GM19463 (cell line): Measurements from ENCODE around the gene WNT11.

Experiments used
- ATAC-seq: cut with Tn5 transposase; IDR thresholded peaks from one replicate; pipeline ENCODE4 v1.9.1; 2021; ENCODE audit warnings: mild to moderate bottlenecking, moderate library complexity; ENCODE audit not compliant: unreplicated experiment

WNT11 gene

DNA sequence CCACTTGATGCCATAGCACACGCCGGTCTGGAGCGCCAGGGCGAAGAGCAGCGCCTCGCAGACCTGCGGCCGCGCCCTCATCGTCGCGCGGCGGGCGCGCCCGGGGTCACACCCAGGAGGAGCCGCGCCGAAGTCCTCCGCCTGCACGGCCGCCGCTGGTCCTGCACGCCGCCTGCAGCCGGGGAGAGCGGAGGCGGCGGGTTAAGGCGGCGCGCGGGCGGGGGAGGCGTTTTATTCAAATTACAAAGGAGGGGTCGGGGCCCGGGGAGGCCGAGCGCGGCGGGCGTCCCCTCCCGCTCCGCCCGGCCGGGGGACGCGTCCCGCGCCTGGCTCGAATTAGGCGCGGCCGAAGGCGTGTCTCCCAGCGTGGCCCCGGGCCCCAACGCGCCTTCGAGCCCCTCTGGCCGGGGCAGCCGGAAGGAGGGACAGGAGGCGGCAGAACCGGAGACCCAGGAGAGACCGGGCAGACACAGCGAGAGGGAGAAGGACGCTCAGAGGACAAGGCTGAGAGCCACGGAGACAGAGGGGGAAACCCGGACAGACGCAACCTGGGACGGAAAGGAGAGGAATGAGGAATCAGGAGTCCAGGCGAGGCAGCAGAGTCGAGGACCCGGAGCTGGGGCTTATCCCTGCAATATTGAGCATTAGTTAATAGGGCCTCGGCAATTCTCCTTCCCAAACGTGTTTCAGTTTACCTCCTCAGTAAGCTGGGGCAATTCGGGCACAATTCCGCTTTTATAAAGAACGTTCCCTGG lies at the start of gene WNT11:
TSS of gene WNT11 (minus strand) at position 176 of the 755 bp plus-strand sequence. CDS start at position 81, 95 bp downstream.
- peak; percentile 38 for ATAC-seq

DNA sequence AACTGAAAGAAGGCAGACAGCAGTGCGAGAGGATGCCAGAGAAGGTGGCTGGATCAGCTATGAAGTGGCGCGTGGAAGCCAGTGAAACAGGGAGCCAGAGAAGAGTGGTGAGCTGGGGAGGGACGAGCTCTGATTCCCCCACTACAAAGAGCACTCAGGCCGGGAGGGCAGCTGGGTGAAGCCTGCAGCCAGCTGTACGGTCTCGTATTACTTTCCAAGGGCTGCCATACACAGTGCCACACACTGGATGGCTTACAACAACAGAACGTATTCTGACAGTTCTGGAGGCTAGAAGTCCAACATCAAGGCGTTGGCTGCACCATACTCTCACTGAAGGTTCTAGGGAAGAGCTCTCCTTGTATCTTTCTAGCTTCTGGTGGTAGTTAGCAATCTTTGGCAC lies 47.1 kb upstream of the WNT11 start:
- ATAC-seq = no peak

DNA sequence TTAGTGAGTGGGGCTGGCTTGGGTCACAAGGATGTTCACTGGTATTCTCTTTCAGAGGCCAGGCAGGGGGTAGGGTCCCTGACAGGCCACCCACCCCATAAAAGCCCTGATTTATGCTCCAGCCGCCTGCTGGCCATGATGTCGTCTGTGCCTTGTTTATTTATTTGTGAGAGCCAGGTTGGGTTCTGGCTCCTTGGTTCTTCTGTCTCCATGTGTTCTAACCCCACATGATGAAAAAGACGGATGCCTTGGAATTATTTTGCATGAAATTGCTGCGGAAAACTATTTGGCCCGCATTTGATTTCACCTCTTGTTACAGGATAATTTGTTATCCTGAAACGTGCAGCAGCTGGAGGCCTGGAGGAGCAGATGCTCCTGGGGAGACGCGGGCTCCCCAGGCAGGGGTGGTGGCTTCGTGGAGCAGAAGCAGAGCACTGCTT lies 46.3 kb upstream of the WNT11 start:
- ATAC-seq = no peak

DNA sequence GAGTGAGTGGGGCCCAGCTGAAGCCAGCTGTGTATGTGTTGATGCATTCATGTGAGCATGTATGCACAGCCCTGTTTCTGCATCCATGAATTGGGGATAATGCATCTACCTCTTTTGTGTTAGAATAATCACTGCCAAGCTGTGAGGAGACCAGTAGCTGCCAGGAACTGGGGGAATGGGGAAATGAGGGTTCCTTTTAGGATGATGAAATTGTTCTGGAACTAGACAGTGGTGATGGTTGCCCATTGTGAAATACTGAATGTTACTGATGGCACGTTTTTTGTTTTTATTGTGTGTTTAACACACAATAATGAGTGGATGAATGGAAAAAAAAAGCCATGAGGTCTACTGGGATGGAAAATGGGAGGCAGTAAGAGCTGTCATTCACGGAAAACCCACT lies 45.3 kb upstream of the WNT11 start:
- no peak for ATAC-seq

DNA sequence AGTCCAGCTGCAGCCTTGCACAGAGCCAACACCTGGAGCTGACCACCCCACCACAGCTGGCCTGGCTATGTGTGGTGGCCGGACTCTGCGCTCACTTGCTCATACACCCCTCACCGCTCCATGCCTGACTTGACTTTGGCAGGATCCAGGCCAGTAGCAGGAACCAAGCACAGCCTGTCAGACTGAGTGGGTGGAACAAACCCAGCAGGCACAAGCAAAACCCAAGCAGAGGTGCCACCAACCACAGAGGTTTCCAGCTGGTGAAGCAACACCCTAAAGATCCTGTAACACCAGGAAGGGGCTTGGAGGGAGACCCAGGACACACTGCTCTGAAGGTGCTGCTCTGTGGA lies 44.9 kb upstream of the WNT11 start:
- no peak for ATAC-seq

DNA sequence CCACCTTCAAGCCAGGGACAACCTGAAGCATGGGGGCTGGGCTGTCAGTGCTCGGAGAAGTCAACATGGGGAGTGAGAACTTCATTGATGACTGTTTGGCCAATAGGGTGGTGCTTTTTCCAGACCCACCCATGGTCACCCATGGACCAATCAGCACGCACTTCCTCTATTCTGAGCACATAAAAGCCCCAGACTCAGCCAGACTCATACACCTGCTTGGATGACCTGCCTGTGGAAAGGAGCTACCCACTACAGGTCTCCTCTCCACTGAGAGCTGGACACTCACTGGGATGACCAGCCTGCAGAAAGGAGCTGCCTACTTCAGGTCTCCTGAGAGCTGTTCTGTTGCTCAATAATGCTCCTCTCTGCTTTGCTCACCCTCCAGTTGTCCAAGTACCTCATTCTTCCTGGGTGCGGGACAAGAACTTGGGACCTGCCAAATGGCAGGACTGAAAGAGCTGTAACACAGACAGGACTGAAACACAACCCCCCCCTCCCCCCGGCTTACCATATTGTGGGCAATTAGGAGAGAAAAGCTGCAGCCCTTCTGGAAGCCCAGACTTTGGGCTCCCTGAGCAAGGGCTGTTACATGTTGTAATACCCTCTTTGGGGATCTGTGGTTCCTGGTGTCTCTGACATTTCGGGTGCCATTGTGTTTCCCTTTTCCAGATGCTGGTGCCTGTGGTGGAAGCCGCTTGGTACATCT lies 44.4 kb upstream of the WNT11 start:
- ATAC-seq = no peak

DNA sequence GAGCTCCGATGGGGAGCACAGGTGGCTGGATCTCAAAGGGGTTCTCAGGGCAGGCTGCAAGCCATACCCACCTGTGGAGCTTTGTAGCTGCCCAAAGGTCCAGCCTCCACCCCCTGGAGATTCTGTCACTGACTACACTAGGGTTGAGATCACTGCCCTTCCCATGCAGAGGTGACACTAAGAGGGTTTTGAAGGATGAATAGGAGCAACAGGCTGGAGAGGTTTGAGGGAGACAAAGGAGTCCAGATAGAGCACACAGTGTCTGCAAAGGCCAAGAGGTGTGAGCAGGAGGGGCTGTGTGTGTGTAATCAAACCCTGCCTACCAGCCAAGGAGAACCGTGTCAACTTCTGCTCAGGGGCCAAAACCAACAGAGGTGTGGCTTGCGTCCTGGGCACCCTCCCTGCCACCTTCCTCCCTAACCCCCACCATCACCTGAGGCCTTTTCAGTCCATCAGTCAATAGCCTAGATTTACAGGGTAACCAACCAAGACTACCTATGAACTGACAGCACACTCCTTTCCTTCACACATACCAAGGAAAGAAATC lies 43.0 kb upstream of the WNT11 start:
- no peak for ATAC-seq

DNA sequence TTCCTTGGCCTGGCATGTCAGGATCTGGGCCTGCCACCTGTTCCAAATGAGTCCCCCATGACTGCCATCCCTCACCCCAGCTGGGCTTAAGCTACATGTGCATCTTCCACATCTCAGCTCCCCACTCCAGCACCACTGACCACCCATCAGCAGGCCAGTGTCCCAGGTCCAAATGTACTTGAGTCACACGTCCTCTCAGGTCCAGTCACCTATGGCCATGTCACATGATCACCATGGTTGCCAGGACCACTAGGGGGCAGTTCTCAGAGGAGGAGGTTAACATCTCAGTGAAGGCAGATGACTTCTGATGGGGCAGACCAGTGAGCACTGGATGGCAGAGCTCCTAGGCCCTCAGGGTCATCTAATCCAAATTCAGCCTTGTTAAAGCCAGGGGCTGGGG lies 41.9 kb upstream of the WNT11 start:
- no peak for ATAC-seq

DNA sequence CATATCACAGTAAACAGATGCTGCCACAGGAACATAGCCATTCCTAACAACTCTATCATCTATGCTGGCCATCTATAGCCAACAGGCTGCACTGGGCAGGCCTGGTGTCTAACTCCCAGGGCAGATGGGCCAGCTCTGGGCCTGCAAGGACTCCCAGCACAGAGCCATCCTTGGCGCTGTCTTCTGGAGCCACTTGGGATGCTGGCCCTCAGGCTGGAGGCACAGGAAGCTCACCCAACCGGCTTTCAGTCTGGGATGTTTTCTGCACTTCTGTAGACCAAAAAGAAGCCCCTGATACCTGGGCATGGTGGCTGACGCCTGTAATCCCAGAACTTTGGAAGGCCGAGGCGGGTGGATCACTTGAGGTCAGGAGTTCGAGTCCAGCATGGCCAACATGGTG lies 40.8 kb upstream of the WNT11 start:
- no peak for ATAC-seq

DNA sequence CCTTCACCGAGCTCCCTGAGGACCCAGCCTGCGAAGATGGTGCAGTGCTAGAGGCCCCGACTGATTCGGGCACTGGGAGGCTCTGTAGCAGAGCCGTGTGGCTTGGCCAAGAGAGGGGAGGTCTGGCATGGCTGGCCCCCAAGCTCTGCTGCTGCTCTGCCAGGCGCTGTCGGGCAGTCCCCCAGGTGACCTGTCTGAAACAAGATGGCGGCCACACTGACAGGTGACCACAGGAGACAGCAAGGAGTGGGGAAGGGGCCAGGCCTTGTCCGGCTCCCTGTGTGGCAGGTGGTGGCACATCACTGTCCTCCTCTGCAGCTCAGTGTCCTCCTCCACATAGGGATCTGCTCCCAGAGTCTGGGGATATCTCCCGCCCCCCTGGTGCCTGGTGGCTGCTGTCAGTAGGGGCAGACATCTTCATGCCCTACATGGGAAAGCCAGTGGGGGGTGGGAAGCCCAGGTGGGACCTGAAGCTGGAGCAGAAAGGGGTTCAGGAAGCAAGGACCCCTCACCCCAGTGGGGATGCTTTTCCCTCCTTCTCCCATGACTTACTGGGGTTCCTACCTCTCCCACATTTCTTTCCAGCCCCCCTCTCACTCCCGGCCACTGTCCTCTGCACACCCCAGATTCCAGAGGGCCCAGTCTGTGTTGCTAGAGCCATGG lies 40.1 kb upstream of the WNT11 start:
- ATAC-seq = no peak

DNA sequence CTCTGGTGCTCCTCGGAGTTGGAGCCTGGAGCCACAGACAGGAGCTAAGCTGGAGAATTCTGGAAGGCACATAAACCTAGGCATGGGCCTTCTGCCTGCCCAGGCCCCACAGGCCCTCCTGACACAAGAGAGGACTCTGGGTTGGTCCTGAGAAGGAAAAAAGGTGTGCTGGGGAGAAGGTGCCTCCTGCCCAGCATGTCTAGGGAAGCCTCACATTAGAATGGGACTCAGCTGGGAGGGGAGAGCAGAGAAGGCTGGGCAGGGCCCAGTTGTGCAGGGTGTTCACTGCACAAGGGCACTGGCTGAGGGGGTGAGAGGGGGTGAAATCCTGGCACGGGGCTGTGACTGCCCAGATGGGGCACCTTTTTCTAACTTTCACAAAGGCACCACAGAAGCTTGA lies 39.4 kb upstream of the WNT11 start:
- ATAC-seq = no peak

DNA sequence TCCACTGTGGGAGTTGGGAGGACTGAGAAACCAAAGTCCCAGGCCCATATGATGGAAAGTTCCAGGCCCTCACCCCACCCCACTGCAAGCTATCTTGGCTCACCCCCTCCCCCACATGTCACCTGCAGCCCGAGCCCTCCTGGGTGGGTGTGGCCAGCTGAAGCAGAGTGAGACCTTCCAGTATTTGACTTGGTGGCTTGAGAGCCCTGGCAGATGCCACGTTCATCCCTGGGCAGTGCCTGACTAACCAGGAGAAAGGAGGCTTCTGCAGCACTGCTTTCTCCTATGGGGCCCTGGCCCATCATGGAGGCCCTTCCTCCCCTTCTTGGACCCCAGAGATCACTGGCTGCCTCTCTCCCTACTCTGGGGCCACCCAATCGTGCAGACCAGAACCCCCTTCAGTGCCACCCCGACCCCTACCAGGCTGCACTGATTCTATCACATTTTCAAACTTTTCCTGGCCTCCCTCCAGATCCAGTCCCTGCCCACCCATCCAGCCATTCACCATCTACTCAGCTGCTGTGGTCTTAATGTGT lies 38.1 kb upstream of the WNT11 start:
- no peak for ATAC-seq

DNA sequence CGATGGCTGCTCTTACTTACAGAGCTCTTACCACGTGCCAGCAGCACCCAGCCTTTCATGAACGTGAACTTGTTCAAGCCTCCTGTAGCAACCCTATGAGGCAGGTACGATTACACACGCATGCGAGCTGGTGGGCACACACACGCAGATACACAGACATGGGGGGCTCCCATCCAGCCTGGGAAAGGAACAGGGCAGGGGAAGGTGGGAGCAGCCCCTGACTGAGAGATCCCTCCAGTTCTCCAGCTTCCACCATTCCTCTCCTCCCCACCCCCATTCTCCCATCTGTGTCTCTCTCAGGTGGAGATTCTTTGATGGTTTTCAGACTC lies 37.6 kb upstream of the WNT11 start:
- ATAC-seq = no peak

DNA sequence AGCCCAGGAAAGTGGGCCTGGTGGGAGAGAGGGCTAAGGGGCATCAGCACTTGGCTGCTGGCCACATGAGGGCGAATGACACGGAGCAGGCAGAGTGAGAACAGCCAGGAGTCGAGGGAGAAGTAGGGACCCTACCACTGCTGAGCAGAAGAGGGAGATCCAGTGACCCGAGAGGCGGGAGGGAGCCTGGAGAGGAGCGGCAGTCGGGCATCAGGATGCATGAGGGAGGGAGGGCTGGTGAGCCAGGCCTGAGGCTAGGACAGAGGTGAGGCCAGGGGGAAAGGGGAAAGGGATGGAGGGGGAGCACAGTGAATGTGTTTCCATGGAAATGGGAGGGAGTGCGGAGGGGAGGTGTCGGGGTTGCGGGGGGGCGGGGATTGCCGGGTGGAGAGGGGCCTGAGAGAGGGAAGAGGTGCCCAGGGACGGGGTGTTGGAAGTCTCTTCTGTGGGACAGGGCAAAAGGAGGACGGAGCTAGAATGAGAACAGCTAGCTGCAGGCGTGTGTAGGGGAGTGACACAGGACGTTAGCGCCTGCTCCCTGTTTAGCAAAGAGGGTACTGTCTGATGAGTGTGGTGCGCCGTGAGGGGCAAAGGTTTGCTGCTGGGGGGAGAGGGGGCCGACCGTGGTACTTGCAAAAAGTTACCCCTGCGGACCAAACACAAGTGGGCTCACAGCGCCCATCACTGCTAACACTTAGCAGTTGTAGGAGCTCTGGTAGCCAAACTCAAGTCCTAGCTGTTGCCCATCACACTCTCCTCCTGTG lies 37.1 kb upstream of the WNT11 start:
- no peak for ATAC-seq

DNA sequence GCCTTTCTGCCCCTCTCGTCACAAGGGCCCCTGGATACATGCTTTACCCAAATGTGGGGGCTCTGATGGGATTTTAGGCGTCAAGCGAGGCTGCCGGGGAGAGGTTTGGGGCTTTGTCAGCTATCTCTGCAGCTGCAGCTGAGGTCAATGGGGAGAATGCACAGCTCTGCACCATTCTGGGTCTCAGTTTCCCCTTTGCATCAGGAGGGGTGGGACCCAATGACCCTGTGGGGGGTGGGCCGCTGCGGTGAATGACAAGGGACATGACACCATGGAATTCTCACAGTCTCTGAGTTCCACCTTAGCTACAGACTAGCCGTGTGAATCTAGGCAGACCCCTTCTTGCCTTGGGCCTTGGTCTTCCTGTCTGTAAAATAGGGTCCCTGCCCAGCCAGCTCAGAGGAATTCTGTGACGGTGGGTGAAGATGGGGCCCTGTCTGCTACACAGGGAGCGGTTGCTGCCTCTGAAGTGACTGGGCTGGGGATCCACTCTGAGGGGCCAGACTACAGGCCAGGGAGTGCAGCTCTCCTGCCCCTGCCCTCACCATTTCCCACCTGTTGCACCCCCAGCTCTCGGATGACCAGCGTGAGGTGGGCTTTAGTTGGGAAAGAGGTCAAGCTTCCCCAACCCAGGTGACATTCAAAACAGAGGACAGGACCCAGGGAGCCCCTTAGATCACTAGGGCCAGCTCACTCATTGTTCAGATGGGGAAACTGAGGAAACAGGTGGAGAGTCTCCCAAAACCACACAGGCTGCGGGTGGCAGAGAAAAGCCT lies 35.9 kb upstream of the WNT11 start:
- ATAC-seq = no peak

DNA sequence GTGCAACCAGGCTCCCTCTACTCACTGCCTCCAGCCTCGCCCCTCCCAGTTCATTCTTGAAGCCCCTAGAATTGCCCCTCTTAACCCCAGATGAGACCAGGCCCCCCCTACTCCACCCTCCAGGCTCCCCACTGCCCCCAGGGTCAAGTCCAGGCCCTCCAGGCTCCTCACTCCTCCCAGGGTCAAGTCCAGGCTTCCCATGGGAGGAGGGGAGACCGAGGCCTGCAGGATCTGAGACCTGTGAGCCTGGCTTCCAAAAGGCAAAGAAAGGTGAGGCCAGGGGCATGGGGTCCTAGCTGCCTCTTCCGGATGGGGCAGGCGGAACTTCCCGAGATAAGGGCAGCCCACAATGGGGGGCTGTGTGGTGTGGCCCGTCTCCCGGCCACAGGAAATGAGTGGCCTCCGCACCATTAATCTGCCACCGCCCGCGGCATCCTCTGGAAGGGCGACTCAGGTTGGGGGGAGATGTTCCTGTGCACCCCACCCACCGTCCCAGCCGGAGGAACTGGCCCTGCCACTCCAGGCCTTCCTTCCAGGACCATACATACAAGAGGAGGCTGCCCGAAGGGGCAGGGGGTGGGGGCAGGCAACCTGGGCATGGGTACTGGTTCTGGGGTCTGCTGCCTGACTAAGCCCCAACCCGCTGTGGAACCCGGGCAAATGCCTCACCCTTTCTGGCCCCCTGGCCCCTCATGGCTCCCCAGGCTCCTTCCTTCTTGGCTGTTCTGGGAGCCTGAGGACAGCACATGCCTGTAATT lies 35.1 kb upstream of the WNT11 start:
- ATAC-seq = no peak

DNA sequence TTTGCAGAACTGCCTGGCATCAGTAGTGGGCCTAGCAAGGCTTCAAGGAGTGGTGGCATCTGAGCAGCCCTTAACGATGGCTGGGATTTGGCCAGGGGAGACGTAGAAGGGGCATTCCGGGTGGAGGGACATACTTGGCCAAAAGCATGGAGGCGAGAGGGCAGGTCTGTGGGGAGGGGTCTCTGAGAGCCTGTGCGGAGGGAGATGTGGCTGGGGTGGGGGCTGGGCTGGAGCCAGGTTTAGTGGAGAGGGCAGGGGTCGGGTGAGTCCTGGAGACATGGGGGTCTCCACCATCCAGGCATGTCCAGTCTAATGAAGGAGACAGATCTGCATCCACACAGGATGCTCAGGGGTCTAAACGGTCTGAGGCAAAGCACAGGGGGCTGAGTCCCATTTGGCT lies 34.4 kb upstream of the WNT11 start:
- no peak for ATAC-seq

DNA sequence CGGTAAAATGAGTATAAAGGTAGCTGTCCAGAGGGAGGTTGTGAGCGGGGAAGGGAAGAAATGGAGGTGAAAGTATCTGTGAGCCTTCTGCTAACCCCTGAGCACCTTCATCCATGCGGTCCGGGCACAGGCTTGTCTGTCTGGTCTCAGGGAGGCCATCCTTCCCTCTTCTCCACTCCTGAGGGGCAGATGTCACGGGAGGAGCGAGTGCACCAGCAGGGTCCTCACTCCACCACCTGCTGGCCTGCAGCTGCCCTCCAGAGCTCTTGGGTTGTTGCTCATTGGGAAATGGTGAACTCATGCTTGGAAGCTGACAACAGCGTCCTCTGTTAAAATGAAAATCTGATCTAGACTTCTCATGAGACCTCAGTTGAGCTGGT lies 33.8 kb upstream of the WNT11 start:
- ATAC-seq = no peak

DNA sequence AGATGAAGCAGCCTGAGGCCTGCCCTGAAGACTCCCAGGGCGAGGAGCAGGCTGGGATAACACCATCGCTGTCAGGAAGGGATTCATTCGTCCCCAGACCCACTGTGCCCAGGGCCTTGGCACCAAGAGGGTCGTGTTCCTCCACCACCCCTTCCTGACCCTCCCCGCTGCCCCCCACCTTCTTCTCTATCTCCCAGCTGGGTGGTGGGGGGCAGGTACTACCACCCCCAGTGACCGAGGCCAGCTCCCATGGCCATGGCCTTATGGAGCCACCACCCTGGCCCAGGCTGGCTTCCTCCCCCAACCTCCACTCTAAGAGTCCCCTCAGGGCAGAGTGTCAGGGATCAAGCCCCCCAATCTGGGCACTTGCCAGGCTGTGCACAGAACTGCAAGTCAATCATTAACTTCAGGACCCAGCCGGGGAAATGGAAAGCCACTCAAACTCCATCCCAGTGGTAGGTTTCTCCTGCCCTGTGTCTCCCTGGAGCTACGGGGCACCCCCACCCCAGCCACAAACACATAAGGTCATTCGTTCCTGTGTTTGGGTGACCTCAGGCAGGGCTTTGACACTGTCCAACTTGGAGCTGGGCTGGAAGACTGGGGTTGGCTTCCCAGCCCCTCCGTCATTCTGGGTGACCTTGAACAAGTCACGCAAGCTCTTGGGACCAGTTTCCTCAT lies 33.3 kb upstream of the WNT11 start:
- no peak for ATAC-seq
